Thyroid gland (tissue), 4 donors: ENCODE data around the gene SYCE3. TPM values are rescaled to one million over a fixed set of nuclear protein-coding genes. Genes with fewer than 3 reads are reported as not detected.

Experiments used
- DNase-seq, 2 donors: peaks; one replicate each; pipeline ENCODE4 v3.0.0-alpha.2; 2019
- H3K27ac ChIP-seq, 3 donors: fragments of 200-600 bp; sonication (generic); 1 replicate in 2 of 3; 2 replicates in 1 of 3; pipeline ENCODE4 v1.5.1; 2016 to 2019; ENCODE audit warnings: mild to moderate bottlenecking in 1 of 3, moderate library complexity in 1 of 3
- H3K27me3 ChIP-seq: fragments of 200-600 bp; sonication (generic); one replicate; pipeline ENCODE4 v1.5.1; 2019
- H3K36me3 ChIP-seq, 2 donors: fragments of 200-600 bp; sonication (generic); one replicate each; pipeline ENCODE4 v1.5.1; 2016 to 2019
- H3K4me1 ChIP-seq, 2 donors: fragments of 200-600 bp; sonication (generic); one replicate each; pipeline ENCODE4 v1.5.1; 2017 to 2019
- H3K4me3 ChIP-seq, 3 donors: fragments of 200-600 bp; sonication (generic); replicated peaks in 1 of 3; 1 replicate in 2 of 3; 2 replicates in 1 of 3; pipeline ENCODE4 v1.5.1; 2016; ENCODE audit warnings: mild to moderate bottlenecking in 1 of 3
- H3K9me3 ChIP-seq: fragments of 200-600 bp; sonication (generic); one replicate; pipeline ENCODE4 v1.5.1; 2017
- POLR2A ChIP-seq, 2 donors: fragments of 450-650 bp; IDR thresholded peaks; one replicate each; pipeline ENCODE4 v1.6.1; 2017; ENCODE audit warnings: antibody characterized with exemption in 2 of 2, mild to moderate bottlenecking in 2 of 2, moderate library complexity in 1 of 2
- WGBS, 2 donors: methylation state at CpG; one replicate each; pipeline ENCODE4 v1.1.5; 2017; 5-methylcytosine and 5-hydroxymethylcytosine counted together
- intact Hi-C: fragments of 100-400 bp; cut with DNase I; formaldehyde crosslinking; loops from one replicate; pipeline ENCODE4 v1.15.1; 2023
- total RNA-seq, 4 donors: library from RNA; depleted of rRNA; stranded (reverse); fragments of >200 nt; gene quantifications; one replicate each; pipeline ENCODE4 v1.2.3, GENCODE V29; 2016
- TF ChIP-seq, protein P1 (sequence below), 6 experiments: fragments of 200-600 bp in 3 of 6; fragments of 450-650 bp in 3 of 6; sonication (generic) in 3 of 6; IDR thresholded peaks; one replicate each; pipeline ENCODE4 v1.5.1; 2016 to 2019; ENCODE audit warnings: antibody characterized with exemption in 6 of 6, mild to moderate bottlenecking in 2 of 6, inconsistent platforms in 1 of 6, moderate library complexity in 1 of 6

The SYCE3 gene
- total RNA-seq, 4 donors from 2014 or later, result 3.5 to 6.0 (median 4.3) TPM; not detected in 1

DNA sequence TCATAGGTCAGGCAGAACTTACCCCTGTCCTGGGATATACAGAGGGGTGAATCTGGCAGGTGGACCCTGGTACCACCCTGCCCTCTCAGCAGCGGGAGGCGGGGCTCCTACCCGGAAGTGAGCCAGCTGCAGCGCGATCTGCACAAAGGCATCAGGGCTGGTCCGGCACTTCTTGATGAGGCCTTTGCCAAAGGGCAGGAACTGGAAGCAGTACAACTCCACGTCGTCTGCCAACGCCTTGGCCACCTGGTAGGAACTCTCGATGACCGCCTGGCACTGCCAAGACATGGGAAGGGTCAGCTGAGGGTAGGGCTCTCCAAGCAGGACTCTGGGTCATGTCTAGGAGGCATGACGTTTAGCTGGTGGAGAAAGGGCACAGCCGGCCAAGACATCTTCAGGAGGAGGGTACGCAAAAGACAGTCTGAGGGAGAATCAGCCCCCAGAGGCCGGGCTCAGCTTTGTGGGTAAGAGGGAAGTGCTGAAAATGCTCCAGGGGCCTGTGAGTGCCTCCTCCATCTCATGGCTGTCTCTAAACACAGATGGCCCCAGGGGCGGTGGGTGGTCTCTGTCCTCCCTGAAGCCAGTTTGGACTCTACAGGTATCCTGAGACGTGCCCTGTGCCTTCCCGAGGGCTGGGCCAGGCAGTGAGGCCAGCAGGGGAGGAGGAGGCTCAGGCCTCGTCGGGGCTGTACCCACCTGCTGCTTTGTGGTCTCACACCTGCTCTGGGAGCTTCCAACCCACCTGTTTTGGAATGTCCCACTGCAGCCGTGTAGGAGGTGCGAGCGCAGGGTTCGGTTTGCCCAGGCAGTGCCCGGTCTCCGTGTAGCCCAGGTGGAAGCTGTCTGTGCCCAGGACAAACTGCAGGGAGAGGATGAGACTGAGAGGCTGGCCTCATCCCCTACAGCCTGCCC lies 8.8 kb upstream of the SYCE3 start:
- H3K4me3 ChIP-seq, result no peak overlapping the region
- no peak for DNase-seq
- intact Hi-C loops, result no loop called here
- no peak for TF ChIP-seq POLR2A (IDR thresholded peaks at IDR 0.05)
- TF ChIP-seq, protein P1, sequence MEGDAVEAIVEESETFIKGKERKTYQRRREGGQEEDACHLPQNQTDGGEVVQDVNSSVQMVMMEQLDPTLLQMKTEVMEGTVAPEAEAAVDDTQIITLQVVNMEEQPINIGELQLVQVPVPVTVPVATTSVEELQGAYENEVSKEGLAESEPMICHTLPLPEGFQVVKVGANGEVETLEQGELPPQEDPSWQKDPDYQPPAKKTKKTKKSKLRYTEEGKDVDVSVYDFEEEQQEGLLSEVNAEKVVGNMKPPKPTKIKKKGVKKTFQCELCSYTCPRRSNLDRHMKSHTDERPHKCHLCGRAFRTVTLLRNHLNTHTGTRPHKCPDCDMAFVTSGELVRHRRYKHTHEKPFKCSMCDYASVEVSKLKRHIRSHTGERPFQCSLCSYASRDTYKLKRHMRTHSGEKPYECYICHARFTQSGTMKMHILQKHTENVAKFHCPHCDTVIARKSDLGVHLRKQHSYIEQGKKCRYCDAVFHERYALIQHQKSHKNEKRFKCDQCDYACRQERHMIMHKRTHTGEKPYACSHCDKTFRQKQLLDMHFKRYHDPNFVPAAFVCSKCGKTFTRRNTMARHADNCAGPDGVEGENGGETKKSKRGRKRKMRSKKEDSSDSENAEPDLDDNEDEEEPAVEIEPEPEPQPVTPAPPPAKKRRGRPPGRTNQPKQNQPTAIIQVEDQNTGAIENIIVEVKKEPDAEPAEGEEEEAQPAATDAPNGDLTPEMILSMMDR (IDR thresholded peaks at IDR 0.05), result no peak
- H3K9me3 ChIP-seq, result no peaks in the 10 kb centered on the region
- H3K36me3 ChIP-seq, result peaks cover 5 to 11% of the 10 kb centered on the region in 2 donors
- H3K4me1 ChIP-seq, result peaks cover 14 to 22% of the 10 kb centered on the region in 2 donors
- no peaks in the 10 kb centered on the region for H3K27me3 ChIP-seq
- 77 to 90% methylated on average over 12 to 23 of the region's 26 CpGs for WGBS, 2 donors
- H3K27ac ChIP-seq, result peak overlapping the region in 2 of 3 donors; percentile 47 to 56

DNA sequence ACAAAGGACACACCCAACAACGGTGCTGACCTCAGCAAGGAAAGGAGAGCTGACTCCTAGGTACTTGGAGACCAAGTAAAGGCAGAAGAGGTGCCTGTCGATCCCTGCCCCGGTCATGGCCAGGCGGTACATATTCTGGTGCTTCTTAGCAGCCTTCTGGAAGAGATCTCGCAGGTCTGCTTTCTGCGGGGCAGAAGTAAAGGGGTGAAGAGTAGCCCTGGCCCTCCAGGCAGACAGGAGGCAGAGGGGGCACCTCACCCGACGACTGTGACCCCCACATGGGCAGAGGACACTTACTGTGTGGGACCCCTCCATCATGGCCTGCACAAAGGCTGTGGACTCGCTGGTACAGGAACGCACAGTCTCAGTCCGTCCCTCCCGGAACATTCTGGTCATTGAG lies 8.1 kb upstream of the SYCE3 start:
- DNase-seq, result no peak
- Histone ChIP-seq H3K4me1 (peaks cover 14 to 22% of the 10 kb centered on the region in 2 donors), H3K27me3 (no peaks in the 10 kb centered on the region), H3K27ac (peak overlapping the region in 2 of 3 donors; percentile 47 to 56), H3K9me3 (no peaks in the 10 kb centered on the region), H3K36me3 (peaks cover 5 to 11% of the 10 kb centered on the region in 2 donors), H3K4me3 (no peak overlapping the region)
- intact Hi-C loops, result no loop called here
- WGBS, 2 donors, result 93 to 95% methylated on average over 11 to 12 of the region's 12 CpGs
- TF ChIP-seq, protein P1 (IDR thresholded peaks at IDR 0.05), result no peak
- TF ChIP-seq POLR2A (IDR thresholded peaks at IDR 0.05), result no peak

DNA sequence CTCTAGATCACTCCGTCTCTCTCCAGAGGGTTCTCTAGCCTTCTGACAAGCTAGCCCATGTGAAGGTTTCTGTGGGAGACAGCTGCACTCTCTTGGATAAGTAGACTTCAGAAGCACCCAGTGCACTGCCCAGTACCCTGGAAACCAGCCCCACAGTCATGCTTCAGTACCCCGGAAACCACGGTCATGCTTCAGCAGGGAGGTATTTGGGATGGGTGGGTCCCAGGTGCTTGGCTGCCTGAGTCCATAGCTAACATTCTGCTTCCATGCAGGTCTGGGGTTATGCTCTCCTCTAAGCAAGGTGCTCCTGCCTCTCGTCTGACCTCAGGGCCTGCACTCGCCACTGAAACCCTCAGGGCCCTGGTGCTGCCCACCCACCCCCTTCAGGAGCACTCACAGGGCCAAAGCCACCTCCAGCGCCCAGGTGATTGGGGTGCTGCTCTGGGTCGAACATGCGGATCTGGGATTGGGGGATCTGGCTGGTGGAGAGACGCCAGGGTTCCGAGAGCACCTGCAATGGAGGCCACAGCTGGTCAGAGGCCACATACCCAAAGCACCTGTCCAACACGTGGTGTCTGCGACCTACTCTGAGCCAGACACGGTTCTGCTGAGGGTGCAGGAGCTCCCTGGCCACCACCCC lies 7.3 kb upstream of the SYCE3 start:
- peak overlapping the region in 2 of 3 donors; percentile 47 to 56 for H3K27ac ChIP-seq
- intact Hi-C loops, result no loop called here
- DNase-seq, result peak; percentile 71 to 82
- TF ChIP-seq, protein P1 (IDR thresholded peaks at IDR 0.05), result no peak
- TF ChIP-seq POLR2A (IDR thresholded peaks at IDR 0.05), result peak in 1 of 2 donors; percentile 41
- H3K36me3 ChIP-seq, result peaks cover 5 to 11% of the 10 kb centered on the region in 2 donors
- 71 to 75% methylated on average over 10 to 12 of the region's 13 CpGs for WGBS, 2 donors
- H3K4me3 ChIP-seq, result no peak overlapping the region
- H3K9me3 ChIP-seq, result no peaks in the 10 kb centered on the region
- H3K27me3 ChIP-seq, result no peaks in the 10 kb centered on the region
- peaks cover 14 to 22% of the 10 kb centered on the region in 2 donors for H3K4me1 ChIP-seq

GRCh38 chr22:50569041-50569459 lies 6.3 kb upstream of the SYCE3 start:
- 86% methylated on average over 8 of the region's 8 CpGs for WGBS, 2 donors
- intact Hi-C loops, result no loop called here

More at GRCh38 chr22:50569041-50569459, 6.3 kb upstream of the SYCE3 start:
- H3K27ac ChIP-seq, result peak overlapping the region in 2 of 3 donors; percentile 47
- no peak overlapping the region for H3K4me3 ChIP-seq
- H3K4me1 ChIP-seq, result peaks cover 14 to 26% of the 10 kb centered on the region in 2 donors
- TF ChIP-seq, protein P1 (IDR thresholded peaks at IDR 0.05), result no peak
- TF ChIP-seq POLR2A (IDR thresholded peaks at IDR 0.05), result no peak
- peaks cover 5 to 11% of the 10 kb centered on the region in 2 donors for H3K36me3 ChIP-seq
- H3K9me3 ChIP-seq, result no peaks in the 10 kb centered on the region
- DNase-seq, result no peak
- H3K27me3 ChIP-seq, result no peaks in the 10 kb centered on the region
